HG02798 (cell line): ENCODE measurements around the gene APIP.

Experiments used
- ATAC-seq: cut with Tn5 transposase; IDR thresholded peaks from one replicate; pipeline ENCODE4 v1.9.1; 2021; ENCODE audit warnings: mild to moderate bottlenecking; ENCODE audit not compliant: unreplicated experiment, poor library complexity

APIP gene

DNA sequence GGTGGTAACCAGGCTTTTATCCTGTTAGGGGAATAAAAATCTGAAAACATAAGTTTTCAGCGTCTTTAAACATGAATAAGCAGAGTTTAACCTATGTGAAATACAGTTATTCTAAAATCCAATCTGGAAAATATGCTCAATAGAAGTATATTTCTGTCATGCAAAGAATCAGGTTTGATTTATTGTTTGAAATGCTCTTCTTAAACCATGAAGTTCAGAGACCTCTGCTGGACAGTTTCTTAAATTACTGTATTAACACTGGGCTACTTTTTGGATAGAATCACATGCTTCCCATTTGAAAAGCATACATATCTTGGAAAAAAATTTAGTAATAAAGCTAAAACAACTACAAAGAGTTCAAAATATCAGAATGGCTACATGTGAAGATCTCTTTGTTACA lies 25.4 kb downstream of the APIP start:
- no peak for ATAC-seq

DNA sequence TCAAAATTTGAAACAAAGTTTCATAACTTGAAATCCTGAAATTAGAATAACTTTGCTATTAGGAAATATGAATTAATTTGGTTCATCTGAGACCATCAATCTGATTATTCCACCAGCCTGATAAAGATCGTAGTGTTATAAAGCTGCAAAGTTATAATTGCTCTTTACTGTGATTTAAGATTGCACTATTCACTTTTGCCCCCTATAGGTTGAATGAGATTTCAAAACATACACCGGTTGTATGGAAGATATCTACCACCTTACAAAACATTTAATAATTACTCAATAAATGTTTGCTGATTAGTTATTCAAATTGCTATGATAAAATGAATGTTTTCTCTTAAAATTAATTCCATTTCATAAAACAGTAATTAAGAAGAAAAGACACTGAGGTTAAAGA lies 26.1 kb downstream of the APIP start:
- ATAC-seq, result no peak

DNA sequence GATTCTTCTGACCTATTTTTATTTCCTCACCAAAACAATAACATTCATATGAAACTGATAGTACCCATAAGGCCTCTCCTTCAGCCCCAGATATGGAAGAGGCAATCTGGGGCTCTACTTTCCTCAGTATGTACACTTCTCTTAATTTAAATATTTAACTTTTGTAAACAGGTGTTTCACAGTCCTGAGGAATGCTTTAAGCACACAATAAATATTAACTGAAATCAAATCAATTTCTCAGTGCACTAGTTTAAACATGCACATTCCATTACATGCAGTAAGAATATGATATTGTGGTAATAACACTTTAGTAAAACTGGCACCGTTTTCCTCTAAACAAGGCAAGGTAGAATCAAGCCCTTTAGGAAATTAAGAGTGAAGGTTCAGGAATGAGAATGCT lies 28.9 kb downstream of the APIP start:
- ATAC-seq, result no peak

DNA sequence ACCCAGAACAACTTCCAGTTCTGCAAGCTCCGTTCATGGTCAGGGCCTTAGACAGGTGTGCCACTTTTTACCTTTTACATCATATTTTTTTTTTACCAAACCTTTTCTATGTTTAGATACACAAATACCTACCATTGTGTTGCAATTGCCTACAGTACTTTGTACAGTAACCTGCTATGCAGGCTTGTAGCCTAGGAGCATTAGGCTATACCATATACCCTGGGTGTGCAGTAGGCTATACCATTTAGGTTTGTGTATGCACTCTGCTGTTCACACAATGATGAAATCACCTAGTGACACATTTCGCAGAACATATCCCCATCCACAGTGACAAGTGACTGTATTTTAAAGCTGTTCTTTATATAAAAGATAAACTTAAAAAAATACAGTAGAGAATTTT lies 29.6 kb downstream of the APIP start:
- ATAC-seq, result no peak

DNA sequence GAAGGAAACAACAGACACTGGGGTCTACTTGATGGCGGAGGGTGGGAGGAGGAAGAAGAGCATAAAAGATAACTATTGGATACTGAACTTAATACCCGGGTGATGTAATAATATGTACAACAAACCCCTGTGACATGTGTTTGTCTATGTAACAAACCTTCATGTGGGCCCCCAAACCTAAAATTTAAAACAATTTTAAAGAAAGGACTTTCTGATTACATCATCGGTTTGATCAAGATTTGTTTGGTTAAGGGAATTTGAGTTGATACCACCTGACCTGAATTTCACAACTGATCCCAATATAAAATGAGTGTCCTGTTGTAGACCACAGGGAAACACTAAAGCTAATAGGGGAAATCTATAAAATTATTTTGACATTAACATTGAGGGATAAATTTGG lies 34.3 kb downstream of the APIP start:
- ATAC-seq, result no peak

DNA sequence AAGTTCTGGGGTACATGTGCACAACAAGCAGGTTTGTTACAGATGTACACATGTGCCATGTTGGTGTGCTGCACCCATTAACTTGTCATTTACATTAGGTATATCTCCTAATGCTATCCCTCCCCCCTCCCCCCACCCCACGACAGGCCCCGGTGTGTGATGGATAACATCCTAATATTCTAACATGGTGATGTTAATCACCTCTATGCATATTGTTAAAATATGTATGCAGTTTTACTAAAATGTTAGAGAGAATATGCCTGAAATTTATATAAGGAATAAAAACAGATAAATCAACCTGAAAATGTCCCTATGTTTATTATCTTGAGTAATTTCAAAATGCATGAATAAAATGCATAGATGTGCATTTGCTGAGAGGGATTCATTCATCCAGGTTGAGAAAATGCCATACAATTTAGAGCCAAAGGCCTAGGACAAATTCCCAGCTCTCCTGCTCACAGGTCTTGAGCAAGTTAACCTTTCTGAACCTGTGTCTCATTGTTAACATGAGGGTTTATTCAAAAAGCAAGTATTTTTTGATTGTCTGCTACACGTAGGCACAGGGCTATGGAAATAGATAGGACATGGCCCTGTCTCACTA lies 38.7 kb downstream of the APIP start:
- ATAC-seq, result no peak

DNA sequence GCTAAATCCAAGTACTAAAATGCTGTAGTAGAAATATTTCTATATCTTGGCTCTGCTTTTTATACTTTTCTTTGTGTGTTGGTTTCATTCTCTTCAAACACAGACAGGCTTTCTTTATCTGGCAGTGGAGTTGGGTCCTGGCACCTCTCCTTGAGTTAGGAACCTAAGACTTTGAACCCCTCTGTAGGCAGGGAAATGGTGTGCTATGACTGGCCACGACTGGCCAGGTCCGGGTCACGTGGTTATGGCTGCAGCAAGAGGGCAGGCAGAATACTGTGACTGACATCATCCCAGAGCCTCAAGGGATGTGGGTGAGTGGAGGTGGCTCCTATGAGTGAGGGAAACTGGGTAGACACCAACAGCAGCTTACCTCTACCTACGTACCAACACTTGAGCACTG lies 42.0 kb downstream of the APIP start:
- ATAC-seq, result no peak

DNA sequence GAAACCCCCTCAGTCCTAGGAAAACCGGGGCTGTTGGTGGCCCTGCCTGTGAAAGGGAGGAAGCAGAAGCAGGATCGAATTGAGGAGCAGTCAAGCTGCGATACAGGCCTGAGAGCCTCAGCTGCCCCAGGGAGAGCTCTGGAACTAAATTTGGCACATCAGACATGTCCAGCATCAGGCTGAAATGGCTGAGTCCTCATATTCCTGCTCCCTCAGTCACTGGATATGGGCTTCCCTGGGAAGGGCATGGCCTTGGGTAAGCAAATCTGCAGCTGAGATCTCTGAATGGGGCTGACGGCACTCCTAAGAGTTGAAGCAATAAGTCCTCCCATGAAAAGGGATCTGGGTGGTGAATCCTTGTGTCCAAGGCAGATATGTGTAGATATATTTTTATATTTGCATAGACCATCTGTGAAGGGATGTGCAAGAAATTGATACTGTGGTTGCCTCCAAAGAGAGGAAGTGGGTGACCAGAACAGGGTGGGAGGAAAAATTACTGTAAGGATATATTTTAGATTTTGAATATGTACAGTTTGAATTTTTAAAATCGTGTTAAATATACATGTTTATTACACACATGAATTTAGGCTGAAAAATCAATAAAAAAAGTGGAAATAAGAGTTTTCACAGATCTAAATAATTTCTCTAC lies 45.5 kb downstream of the APIP start:
- no peak for ATAC-seq

DNA sequence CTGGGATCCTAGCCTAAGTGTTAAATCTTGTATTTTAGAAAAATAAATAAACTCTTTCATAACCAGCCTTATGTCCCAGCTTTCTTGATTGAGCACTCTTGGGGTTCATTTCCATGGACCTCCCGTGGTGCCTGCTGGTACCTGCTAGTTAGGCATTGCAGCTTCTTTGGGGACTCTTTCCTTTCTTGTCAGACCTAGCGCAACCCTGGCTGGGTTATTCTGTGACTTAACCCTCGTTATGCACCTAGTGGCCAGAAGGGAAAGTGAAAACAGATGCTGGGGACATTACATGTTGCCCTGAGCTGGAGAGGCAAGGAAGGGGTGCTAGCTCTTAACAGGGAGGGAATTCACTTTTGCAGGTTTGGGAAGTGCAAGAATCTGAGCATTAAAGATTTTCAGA lies 46.8 kb downstream of the APIP start:
- no peak for ATAC-seq

DNA sequence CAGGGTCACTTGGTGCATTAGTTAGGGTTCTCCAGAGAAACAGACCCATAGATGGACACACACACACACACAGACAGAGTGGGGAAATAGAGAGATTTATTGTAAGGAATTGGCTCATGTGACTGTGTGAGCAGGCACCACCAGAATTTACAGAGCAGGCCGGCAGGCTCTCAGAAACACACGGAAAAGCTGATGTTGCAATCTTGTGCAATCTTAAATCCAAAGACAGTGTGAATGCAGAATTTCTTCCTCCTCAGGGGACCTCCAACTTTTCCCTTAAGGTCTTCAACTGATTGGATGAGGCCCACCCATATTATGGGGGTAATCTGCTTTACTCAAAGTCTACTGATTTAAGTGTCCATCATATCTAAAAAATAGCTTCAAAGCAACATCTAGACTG lies 49.8 kb downstream of the APIP start:
- no peak for ATAC-seq

DNA sequence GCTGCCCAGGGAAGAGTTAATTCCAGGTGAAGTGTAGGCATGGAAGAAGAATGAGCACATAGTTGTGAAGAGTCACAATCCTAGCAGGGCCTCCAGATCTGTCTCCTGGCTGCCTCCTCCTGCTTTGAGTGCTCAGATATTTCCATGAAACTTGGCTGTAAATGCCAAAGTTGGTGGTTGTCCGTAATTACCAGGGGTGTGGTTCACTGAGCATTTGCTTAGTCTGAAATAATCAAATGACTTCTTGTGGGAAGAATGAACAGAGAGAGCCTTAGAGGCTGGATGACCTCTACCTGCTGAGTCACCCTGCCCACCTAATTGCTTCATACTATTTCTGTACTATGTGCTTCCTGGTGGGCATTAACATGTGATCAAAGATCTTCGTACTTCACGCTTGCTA lies 50.9 kb downstream of the APIP start:
- ATAC-seq, result no peak

DNA sequence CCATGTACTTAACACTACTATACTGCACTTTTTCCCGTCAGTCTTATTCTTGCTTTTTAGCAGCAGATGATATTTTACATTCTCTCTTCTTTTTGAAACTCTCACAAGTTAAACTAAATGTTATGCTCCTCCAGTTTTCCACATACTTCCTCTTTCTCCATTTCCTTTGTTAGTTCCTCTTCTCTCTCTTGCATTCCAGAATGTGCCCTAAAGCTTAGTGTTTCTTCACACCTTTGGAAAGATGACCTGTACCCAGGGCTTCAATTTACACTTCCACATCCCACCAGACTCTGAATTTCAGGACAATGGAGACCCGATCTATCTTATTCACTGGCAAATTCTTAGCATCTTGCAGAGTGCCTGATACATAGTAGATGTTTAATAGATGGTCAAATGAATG lies 51.8 kb downstream of the APIP start:
- ATAC-seq, result no peak

DNA sequence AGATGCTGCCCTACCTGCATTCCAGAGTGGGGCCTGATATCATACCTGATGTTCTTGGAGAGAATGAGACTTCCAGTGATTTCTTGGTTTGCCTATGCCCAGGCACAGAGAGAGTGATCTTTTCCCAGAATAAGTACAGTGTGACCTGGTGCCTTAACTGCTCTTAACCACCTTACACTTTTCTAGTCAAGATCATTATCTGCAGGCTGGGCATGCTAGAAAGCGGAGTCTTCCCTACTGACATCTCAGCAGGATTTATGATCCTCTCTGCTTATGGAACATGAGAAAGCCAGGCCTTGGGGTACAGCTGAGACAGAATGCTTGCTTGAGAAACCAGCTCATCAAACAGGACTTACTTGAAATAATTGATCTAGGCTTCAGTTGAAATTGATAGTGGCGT lies 53.1 kb downstream of the APIP start:
- no peak for ATAC-seq

DNA sequence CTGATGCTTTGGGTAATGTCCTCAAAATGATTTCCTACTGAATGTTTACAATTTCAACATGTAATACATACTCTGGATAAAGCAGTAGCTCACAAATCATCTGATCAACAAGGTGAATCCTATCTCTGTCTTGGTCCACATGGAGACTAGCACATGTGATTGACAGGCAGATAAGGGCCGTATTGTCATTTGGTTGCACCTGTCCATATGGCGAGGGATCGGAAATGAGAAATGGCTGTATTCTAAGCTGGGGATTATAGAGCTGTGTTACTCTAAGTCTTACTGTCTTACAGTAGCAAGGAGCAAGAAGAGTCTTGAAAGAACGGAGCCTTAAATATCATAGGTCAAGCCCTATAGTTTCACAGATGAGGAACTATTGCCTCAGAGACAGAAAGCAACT lies 55.7 kb downstream of the APIP start:
- no peak for ATAC-seq

DNA sequence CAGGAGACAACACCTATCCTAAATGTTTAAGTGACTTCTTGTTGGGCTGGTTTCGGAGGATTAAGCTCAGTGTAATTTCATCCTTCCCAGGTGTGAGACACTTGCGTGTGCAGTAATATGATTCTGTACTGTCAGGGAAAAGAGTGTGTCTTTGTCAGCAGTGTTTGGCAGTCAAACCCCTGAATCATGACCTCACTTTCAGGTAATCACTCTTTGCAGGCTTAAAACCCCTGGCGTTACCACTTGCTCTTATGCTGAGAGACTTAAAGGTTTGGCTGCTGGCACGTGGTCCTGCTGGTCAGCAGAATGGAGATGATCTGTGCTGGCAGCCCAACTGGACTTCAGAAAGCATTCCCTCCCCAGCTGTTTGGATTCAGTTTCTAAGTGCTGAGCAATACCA lies 56.1 kb downstream of the APIP start:
- ATAC-seq, result no peak

DNA sequence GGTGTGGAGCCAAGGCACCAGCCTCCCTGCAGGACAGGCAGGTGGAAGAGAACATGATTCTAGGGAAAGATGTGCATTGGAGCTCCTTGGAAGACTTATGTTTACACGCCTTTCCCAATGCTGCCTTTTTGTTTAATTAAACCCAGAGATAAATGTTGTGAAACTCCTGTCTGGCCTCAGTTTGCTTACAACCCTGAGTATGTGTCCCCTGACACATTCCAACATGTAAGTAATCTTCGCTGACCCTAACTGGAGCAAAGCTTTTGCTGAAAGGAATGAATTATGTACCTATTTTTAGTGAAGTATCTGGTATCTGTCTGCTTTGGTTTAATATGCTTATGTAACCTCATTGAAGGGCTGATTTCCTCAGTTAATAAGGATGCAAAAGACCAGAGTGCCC lies 56.7 kb downstream of the APIP start:
- no peak for ATAC-seq

DNA sequence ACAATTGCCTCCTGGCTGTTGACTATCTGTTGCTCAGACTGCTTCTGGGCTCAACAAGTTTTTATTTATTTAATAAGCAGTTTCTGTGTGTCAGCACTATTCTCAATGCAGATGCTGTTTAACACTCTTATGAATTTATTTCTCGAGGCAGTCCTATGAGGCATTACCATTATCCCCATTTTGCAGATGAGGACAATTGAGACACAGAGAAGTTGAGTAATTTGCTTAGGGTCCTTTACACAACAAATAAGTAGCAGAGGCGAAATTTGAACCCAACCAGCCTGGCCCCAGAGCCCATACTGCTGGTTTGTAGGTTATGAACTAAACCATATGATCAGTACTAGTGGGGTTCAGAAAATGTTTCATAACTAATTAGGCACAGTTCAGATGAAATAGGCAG lies 58.7 kb downstream of the APIP start:
- ATAC-seq, result no peak

DNA sequence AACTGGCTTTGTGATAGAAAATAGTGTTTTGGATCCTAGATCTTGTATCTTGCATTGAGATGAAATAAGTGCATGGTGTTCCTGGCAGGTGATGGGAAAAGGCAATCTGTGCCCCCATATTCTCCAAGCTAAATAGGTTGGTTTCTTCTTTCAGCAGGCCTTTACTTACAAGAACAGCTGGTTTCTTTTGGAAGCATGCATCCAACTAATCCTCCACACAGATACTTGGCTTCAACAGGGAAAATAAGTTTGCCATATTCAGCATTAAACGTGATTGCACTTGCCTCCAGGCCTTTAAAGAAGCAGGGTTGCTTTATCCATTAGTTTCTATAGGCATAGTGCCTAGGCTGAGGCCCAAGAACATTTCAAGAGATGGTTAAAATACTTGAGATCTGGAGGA lies 59.9 kb downstream of the APIP start:
- no peak for ATAC-seq

DNA sequence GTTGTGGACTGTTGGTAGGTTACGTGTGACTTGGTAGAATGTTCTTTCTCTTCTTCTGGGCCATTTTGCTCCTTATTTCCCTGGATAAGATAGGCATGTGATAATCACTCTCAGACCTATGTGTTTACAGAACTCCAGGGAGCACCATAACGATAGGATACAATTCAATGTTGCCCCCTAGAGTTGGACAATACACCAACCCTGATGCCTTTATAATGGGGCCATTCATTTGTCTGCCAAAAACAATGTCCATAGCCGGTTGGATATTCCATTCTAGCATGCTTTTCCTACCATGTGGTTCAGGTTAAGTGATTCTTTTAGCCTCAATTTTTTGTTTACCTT lies 60.5 kb downstream of the APIP start:
- no peak for ATAC-seq

DNA sequence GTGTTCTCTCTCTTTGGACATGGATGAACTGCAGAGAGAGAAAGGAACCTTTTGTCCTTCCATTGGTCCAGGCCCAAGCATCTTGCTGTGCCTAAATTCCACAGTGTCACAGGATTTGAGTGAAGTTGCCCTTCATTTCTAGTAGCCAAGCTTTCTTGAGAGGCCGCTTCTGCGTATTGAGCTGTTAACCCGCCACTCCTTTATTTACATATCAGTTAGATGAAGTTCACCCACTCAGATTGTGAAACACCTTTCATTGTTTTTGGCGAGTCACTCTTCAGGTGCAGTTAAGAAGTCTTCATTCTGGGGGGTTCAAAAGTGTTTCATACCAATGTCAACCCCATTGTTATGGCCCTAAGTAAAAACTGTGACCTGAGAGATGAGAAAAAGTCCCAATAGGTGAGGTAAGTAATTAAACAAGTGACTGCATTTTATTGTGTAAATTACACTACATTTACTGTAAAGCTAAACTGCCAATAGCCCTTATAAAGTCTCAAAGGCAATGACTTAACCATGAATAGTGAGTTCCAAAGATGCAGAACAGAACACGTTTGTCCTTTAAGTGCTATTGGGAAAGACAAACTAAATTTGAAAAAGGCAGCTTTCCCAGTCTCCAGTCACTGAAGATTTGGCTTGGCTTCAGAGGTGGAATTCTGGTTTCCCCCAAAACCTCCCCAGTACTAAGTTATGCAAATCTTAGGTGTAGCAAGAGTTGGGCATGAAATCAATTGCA lies 61.0 kb downstream of the APIP start:
- no peak for ATAC-seq

DNA sequence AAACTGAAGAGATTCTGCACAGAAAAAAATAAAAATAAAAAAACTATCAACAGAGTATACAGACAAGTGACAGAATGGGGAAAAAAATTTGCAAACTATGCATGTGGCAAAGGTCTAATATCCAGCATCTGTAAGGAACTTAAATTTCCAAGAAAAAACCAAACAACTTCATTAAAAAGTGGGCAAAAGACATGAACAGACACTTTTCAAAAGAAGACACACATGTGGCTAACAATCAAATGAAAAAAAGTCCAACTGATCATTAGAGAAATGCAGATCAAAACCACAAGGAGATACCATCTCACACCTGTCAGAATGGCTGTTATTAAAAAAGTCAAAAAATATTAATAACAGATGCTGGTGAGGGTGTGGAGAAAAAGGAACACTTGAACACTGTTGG lies 64.3 kb downstream of the APIP start:
- ATAC-seq, result no peak

DNA sequence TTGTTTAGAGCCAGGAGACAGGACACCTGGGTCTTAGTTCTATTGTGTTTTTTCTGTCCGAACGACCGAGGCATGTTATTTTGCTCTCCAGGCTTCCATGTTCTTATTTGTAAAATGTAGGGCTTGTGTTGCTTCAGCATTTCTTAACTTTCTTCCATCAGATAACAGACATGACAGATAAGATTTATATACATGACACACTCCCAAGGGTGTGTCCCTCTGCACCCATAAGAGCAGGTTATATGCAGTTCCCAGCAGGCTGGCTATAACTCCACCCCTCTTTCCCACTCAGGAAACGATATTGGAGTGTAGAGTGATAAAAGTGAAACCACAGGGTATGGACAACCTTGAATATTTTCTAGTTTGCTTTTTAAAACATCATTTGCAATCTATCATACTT lies 65.8 kb downstream of the APIP start:
- ATAC-seq, result no peak
